ENCODE measurements around the gene MSI2. TPM values are rescaled to one million over a fixed set of nuclear protein-coding genes. Genes with fewer than 3 reads are reported as not detected.

Gene MSI2
- total RNA-seq, 2 donors from 2014 or later: 53.1 to 74.0 TPM

GRCh38 chr17:57697891-57698711, 441.8 kb downstream of the MSI2 start:
- WGBS: 82% methylated on average over 12 of the region's 12 CpGs
- TF ChIP-seq POLR2A (IDR thresholded peaks at IDR 0.05) (no peak), CTCF (IDR thresholded peaks at IDR 0.05) (no peak), POLR2AphosphoS5 (IDR thresholded peaks at IDR 0.05) (no peak)
- Histone ChIP-seq H3K36me3 (no peaks in the 10 kb centered on the region), H3K4me1 (replicated peaks) (no peaks in the 10 kb centered on the region), H3K9me3 (no peaks in the 10 kb centered on the region), H3K27ac (no peak overlapping the region), H3K4me3 (no peak overlapping the region), H3K27me3 (replicated peaks; ENCODE audit: insufficient read depth) (no peaks in the 10 kb centered on the region)
- intact Hi-C loops (cut with DNase I): no loop called here
- no peak for DNase-seq (ENCODE audit: low spot score)

GRCh38 chr17:57699751-57700219, 443.5 kb downstream of the MSI2 start:
- no peak overlapping the region for H3K4me3 ChIP-seq
- no peaks in the 10 kb centered on the region for H3K36me3 ChIP-seq
- no peaks in the 10 kb centered on the region for H3K27me3 ChIP-seq (replicated peaks; ENCODE audit: insufficient read depth)
- H3K27ac ChIP-seq: no peak overlapping the region
- no peaks in the 10 kb centered on the region for H3K9me3 ChIP-seq
- 18% methylated on average over 9 of the region's 9 CpGs for WGBS
- intact Hi-C loops (cut with DNase I): no loop called here
- DNase-seq (ENCODE audit: low spot score): no peak
- no peaks in the 10 kb centered on the region for H3K4me1 ChIP-seq (replicated peaks)
- TF ChIP-seq POLR2AphosphoS5 (IDR thresholded peaks at IDR 0.05): no peak
- no peak for TF ChIP-seq CTCF (IDR thresholded peaks at IDR 0.05)
- no peak for TF ChIP-seq POLR2A (IDR thresholded peaks at IDR 0.05)

GRCh38 chr17:57701124-57701523, 444.8 kb downstream of the MSI2 start:
- no peak overlapping the region for H3K4me3 ChIP-seq
- H3K27ac ChIP-seq: no peak overlapping the region
- H3K36me3 ChIP-seq: no peaks in the 10 kb centered on the region
- intact Hi-C loops (cut with DNase I): no loop called here
- no peak for DNase-seq (ENCODE audit: low spot score)
- H3K4me1 ChIP-seq (replicated peaks): no peaks in the 10 kb centered on the region
- no peaks in the 10 kb centered on the region for H3K9me3 ChIP-seq
- H3K27me3 ChIP-seq (replicated peaks; ENCODE audit: insufficient read depth): no peaks in the 10 kb centered on the region
- WGBS: 93% methylated on average over 5 of the region's 5 CpGs
- no peak for TF ChIP-seq CTCF (IDR thresholded peaks at IDR 0.05)
- TF ChIP-seq POLR2AphosphoS5 (IDR thresholded peaks at IDR 0.05): no peak
- TF ChIP-seq POLR2A (IDR thresholded peaks at IDR 0.05): no peak

GRCh38 chr17:57703273-57703672, 446.9 kb downstream of the MSI2 start:
- intact Hi-C loops (cut with DNase I): no loop called here
- no peak for DNase-seq (ENCODE audit: low spot score)
- Histone ChIP-seq H3K4me3 (no peak overlapping the region), H3K27me3 (replicated peaks; ENCODE audit: insufficient read depth) (no peaks in the 10 kb centered on the region), H3K9me3 (no peaks in the 10 kb centered on the region), H3K27ac (no peak overlapping the region), H3K4me1 (replicated peaks) (no peaks in the 10 kb centered on the region), H3K36me3 (no peaks in the 10 kb centered on the region)
- 100% methylated on average over 1 of the region's 1 CpG for WGBS
- TF ChIP-seq POLR2A (IDR thresholded peaks at IDR 0.05): no peak

GRCh38 chr17:57704448-57704847, 448.1 kb downstream of the MSI2 start:
- TF ChIP-seq CTCF (IDR thresholded peaks at IDR 0.05): no peak
- TF ChIP-seq POLR2A (IDR thresholded peaks at IDR 0.05): no peak
- no peak for TF ChIP-seq POLR2AphosphoS5 (IDR thresholded peaks at IDR 0.05)
- Histone ChIP-seq H3K4me3 (no peak overlapping the region), H3K36me3 (no peaks in the 10 kb centered on the region), H3K27me3 (replicated peaks; ENCODE audit: insufficient read depth) (no peaks in the 10 kb centered on the region), H3K27ac (peak overlapping the region in 1 of 2 donors; percentile 11), H3K4me1 (replicated peaks) (no peaks in the 10 kb centered on the region), H3K9me3 (no peaks in the 10 kb centered on the region)
- DNase-seq (ENCODE audit: low spot score): no peak
- intact Hi-C loops (cut with DNase I): no loop called here
- 94% methylated on average over 1 of the region's 1 CpG for WGBS
